ENCODE measurements around the gene ELF4. TPM values are rescaled to one million over a fixed set of nuclear protein-coding genes. Genes with fewer than 3 reads are reported as not detected.

ELF4 gene
- total RNA-seq, 1 experiment from 2014 or later, result 0.81 TPM

- no peak overlapping the region; a peak in 1 of 7 replicates for H3K27ac Mint-ChIP-seq
- no CpG with 5 or more reads among the region's 9 CpGs for WGBS (ENCODE audit: extremely low coverage, insufficient read length, low lambda C conversion rate)
These were observed 1.5 kb downstream of the ELF4 start for GRCh38 chrX:130108647-130109428.

More at GRCh38 chrX:130108647-130109428, 1.5 kb downstream of the ELF4 start:
- Histone ChIP-seq H4K20me1 (ENCODE audit: control insufficient read depth, insufficient read depth, insufficient read length) (no peaks in the 10 kb centered on the region), H3K9me3 (ENCODE audit: control insufficient read depth, low read depth, low read length) (peaks cover 27% of the 10 kb centered on the region), H3K14ac (ENCODE audit: insufficient read depth, low read length) (no peak overlapping the region), H2BK15ac (ENCODE audit: low read depth, low read length) (no peak overlapping the region), H3K4ac (ENCODE audit: low read depth, low read length) (no peak overlapping the region), H3K27ac (ENCODE audit: insufficient read length, low read depth, low read length) (no peak overlapping the region), H4K91ac (ENCODE audit: insufficient read length, low read depth, low read length) (no peak overlapping the region), H3K27me3 (ENCODE audit: insufficient read depth, low read length) (peaks cover 21% of the 10 kb centered on the region; the same call in 1 of the 2 replicates), H3K23me2 (ENCODE audit: insufficient read length, low read depth, low read length, poor library complexity, severe bottlenecking) (no peaks in the 10 kb centered on the region), H3T11ph (ENCODE audit: low read length) (no peak overlapping the region), H2AK5ac (ENCODE audit: insufficient read length, low read length) (no peak overlapping the region), H2BK5ac (ENCODE audit: insufficient read length, low read length) (no peak overlapping the region), H2AFZ (ENCODE audit: low read length) (no peak overlapping the region), H3K23ac (ENCODE audit: insufficient read length, low read depth, low read length) (no peak overlapping the region), H3K18ac (ENCODE audit: insufficient read length, low read depth, low read length) (no peak overlapping the region), H2BK120ac (ENCODE audit: low read depth, low read length, poor library complexity, severe bottlenecking) (no peak overlapping the region), H3K79me1 (ENCODE audit: insufficient read depth, low read depth, low read length, poor library complexity, severe bottlenecking) (no peaks in the 10 kb centered on the region), H3K4me2 (ENCODE audit: insufficient read depth, insufficient read length, low read length) (peak overlapping the region; percentile 38), H3K9ac (ENCODE audit: extremely low read depth, insufficient read length, low read length) (no peak overlapping the region), H3K4me1 (ENCODE audit: insufficient read depth, low read length) (no peaks in the 10 kb centered on the region), H2BK20ac (ENCODE audit: low read depth, low read length, poor library complexity, severe bottlenecking) (no peak overlapping the region), H4K5ac (ENCODE audit: insufficient read length, low read depth, low read length) (no peak overlapping the region), H3K79me2 (ENCODE audit: insufficient read depth, low read length) (no peaks in the 10 kb centered on the region), H3K56ac (ENCODE audit: insufficient read length, low read depth, low read length) (no peak overlapping the region), H2BK12ac (ENCODE audit: insufficient read length, low read depth, low read length) (no peak overlapping the region), H4K8ac (replicated peaks; ENCODE audit: insufficient read length, low read depth, low read length) (no peak overlapping the region)
- Mint-ChIP-seq H3K4me1 (peaks cover 3 to 26% of the 10 kb centered on the region in 2 experiments), H3K36me3 (ENCODE audit: insufficient read depth in 1 of 3, low read depth in 3 of 3) (peaks cover 0 to 2% (median 0%) of the 10 kb centered on the region in 3 experiments; a peak in 1 of 7 replicates), H3K27me3 (ENCODE audit: low read depth) (peaks cover 60% of the 10 kb centered on the region), H3K4me3 (peak overlapping the region; percentile 38 to 82; a peak in 4 of 5 replicates), H3K9me3 (peaks cover 0 to 62% of the 10 kb centered on the region in 2 experiments; a peak in 2 of 5 replicates)
- DNase-seq, result no peak
- TF ChIP-seq CTCF (conservative IDR thresholded peaks at IDR 0.05), result 0 out of 3 replicates have a peak, but pooled peaks have one; percentile 13

Measured in H9 (cell line).